ENCODE results near the gene HMGCS2. TPM values are rescaled to one million over a fixed set of nuclear protein-coding genes. Genes with fewer than 3 reads are reported as not detected.

HMGCS2 gene
- total and polyA plus RNA-seq, 9 of the 15 experiments (the other 6 are each of a cell fraction or from before 2014, with no cell fraction given): 0.13 TPM; not detected in 8

GRCh38 chr1:119733754-119734153 lies 35.0 kb downstream of the HMGCS2 start:
- Histone ChIP-seq H3K4me1 (replicated peaks in 1 of 2; ENCODE audit: control insufficient read depth in 2 of 2, insufficient read depth in 2 of 2, low read length in 2 of 2) (peaks cover 11% of the 10 kb centered on the region in 2 experiments), H3K4me2 (ENCODE audit: insufficient read depth, low read length) (no peak overlapping the region), H4K20me1 (replicated peaks; ENCODE audit: control insufficient read depth, insufficient read depth, low read length) (peaks cover 48% of the 10 kb centered on the region), H3K4me3 (no peak overlapping the region), H3K9me3 (replicated peaks; ENCODE audit: control insufficient read depth, insufficient read depth, low read depth, low read length) (0 out of 2 replicates have a peak, but pooled peaks cover 6% of the 10 kb centered on the region), H3K9ac (ENCODE audit: insufficient read depth in 1 of 2, low read depth in 2 of 2, low read length in 2 of 2) (no peak overlapping the region), H3K27me3 (ENCODE audit: control insufficient read depth in 2 of 2, insufficient read depth in 2 of 2, low read length in 2 of 2) (no peaks in the 10 kb centered on the region; a peak in 1 of 5 replicates), H2AFZ (ENCODE audit: low read depth, low read length) (no peak overlapping the region), H3K9me1 (ENCODE audit: control insufficient read depth, insufficient read depth, low read length) (peaks cover 9% of the 10 kb centered on the region), H3K79me2 (ENCODE audit: control insufficient read depth, insufficient read depth, low read length) (no peaks in the 10 kb centered on the region), H3K36me3 (ENCODE audit: control insufficient read depth, insufficient read depth, low read length) (peaks cover 11% of the 10 kb centered on the region; the same call in 1 of the 3 replicates), H3K27ac (ENCODE audit: extremely low read depth, low read depth, low read length) (no peak overlapping the region)
- BruUV-seq (replicated peaks): no TSS peak
- CTCF ChIA-PET (ENCODE audit: low intra/inter-chr PET ratio): no interaction called here
- in situ Hi-C loops (cut with MboI) (no loop called here), intact Hi-C loops (cut with micrococcal nuclease) (no loop called here)
- FAIRE-seq (no peak), ATAC-seq (no peak), DNase-seq (ENCODE audit: extremely low read depth in 1 of 4, low spot score in 3 of 4) (no peak)
- POLR2A ChIA-PET: interaction anchor here (0.7 to 2.8 kb wide), 3 partner anchors 8 to 20 kb away, joined by 3 to 10 read pairs (median 4); no protein-coding TSS in a partner anchor
- WGBS (ENCODE audit: insufficient coverage, low coverage, missing lambda C conversion rate): 41% methylated on average over 3 of the region's 3 CpGs
- no peak for TF ChIP-seq MYBL2 (IDR thresholded peaks at IDR 0.05; ENCODE audit: low read depth)
- no peak for TF ChIP-seq MYBL2 (CRISPR knock-in tag; IDR thresholded peaks at IDR 0.05; ENCODE audit: borderline replicate concordance)

- Histone ChIP-seq H3K4me2 (ENCODE audit: insufficient read depth, low read length) (no peak overlapping the region), H3K4me3 (no peak overlapping the region), H3K27me3 (ENCODE audit: control insufficient read depth in 2 of 2, insufficient read depth in 2 of 2, low read length in 2 of 2) (no peaks in the 10 kb centered on the region; a peak in 1 of 5 replicates), H3K9me3 (replicated peaks; ENCODE audit: control insufficient read depth, insufficient read depth, low read depth, low read length) (0 out of 2 replicates have a peak, but pooled peaks cover 6% of the 10 kb centered on the region), H3K9me1 (ENCODE audit: control insufficient read depth, insufficient read depth, low read length) (peaks cover 2% of the 10 kb centered on the region), H4K20me1 (replicated peaks; ENCODE audit: control insufficient read depth, insufficient read depth, low read length) (peaks cover 38% of the 10 kb centered on the region), H3K4me1 (replicated peaks in 1 of 2; ENCODE audit: control insufficient read depth in 2 of 2, insufficient read depth in 2 of 2, low read length in 2 of 2) (peaks cover 9 to 12% of the 10 kb centered on the region in 2 experiments), H3K9ac (ENCODE audit: insufficient read depth in 1 of 2, low read depth in 2 of 2, low read length in 2 of 2) (no peak overlapping the region), H3K36me3 (ENCODE audit: control insufficient read depth, insufficient read depth, low read length) (0 out of 3 replicates have a peak, but pooled peaks cover 7% of the 10 kb centered on the region), H3K79me2 (ENCODE audit: control insufficient read depth, insufficient read depth, low read length) (no peaks in the 10 kb centered on the region), H2AFZ (ENCODE audit: low read depth, low read length) (no peak overlapping the region), H3K27ac (ENCODE audit: extremely low read depth, low read depth, low read length) (no peak overlapping the region)
- ChIA-PET CTCF (ENCODE audit: low intra/inter-chr PET ratio) (no interaction called here), POLR2A (interaction anchor here (0.6 to 2.8 kb wide), 6 partner anchors 9 to 36 kb away, joined by 3 to 10 read pairs (median 4); no protein-coding TSS in a partner anchor)
- FAIRE-seq (no peak), DNase-seq (ENCODE audit: extremely low read depth in 1 of 4, low spot score in 3 of 4) (no peak), ATAC-seq (no peak)
- intact Hi-C loops (cut with micrococcal nuclease): no loop called here
- WGBS (ENCODE audit: insufficient coverage, low coverage, missing lambda C conversion rate): 37% methylated on average over 11 of the region's 11 CpGs
- in situ Hi-C loops (cut with MboI): no loop called here
- no TSS peak for BruUV-seq (replicated peaks)
- TF ChIP-seq TCF3 (CRISPR knock-in tag; IDR thresholded peaks at IDR 0.05) (peak; percentile 38; the same call in 1 of the 2 replicates), ZNF165 (CRISPR knock-in tag; IDR thresholded peaks at IDR 0.05; ENCODE audit: borderline replicate concordance) (no peak), NELFE (IDR thresholded peaks at IDR 0.05; ENCODE audit: insufficient read depth, insufficient read length) (no peak), HIVEP1 (CRISPR knock-in tag; IDR thresholded peaks at IDR 0.05) (no peak), POLR2B (IDR thresholded peaks at IDR 0.05; ENCODE audit: low read depth, partially characterized antibody) (no peak), PYGO2 (tag; IDR thresholded peaks at IDR 0.05) (no peak), ZNF444 (CRISPR knock-in tag; IDR thresholded peaks at IDR 0.05) (no peak), KAT2B (IDR thresholded peaks at IDR 0.05; ENCODE audit: low read depth, low read length) (no peak), TBP (optimal IDR thresholded peaks at IDR 0.05; ENCODE audit: low read depth, low read length) (no peak), CBFA2T2 (conservative IDR thresholded peaks at IDR 0.05) (peak; percentile 19; the same call in 1 of the 2 replicates), ZNF436 (CRISPR knock-in tag; IDR thresholded peaks at IDR 0.05) (no peak), HOXB6 (CRISPR knock-in tag; IDR thresholded peaks at IDR 0.05; ENCODE audit: borderline replicate concordance) (no peak), CBX2 (IDR thresholded peaks at IDR 0.05; ENCODE audit: insufficient read depth, low read length, poor library complexity, severe bottlenecking) (no peak)
Observed at GRCh38 chr1:119732465-119733168, 36.1 kb downstream of the HMGCS2 start.

Measured in K562 (cell line).